Sigmoid colon (tissue), 7 donors: Measurements from ENCODE around the gene TAX1BP3. TPM values are rescaled to one million over a fixed set of nuclear protein-coding genes. Genes with fewer than 3 reads are reported as not detected.

Experiments
- DNase-seq: peaks from one replicate; pipeline ENCODE4 v3.0.0-alpha.2; 2019
- H3K27ac ChIP-seq, 4 donors: fragments of 200-600 bp; sonication (generic); one replicate each; pipeline ENCODE4 v1.5.1; 2016 to 2019; ENCODE audit warnings: mild to moderate bottlenecking in 1 of 4
- H3K27me3 ChIP-seq, 3 donors: fragments of 200-600 bp; sonication (generic); one replicate each; pipeline ENCODE4 v1.5.1; 2019; ENCODE audit warnings: mild to moderate bottlenecking in 1 of 3
- H3K36me3 ChIP-seq, 4 donors: fragments of 200-600 bp; sonication (generic); one replicate each; pipeline ENCODE4 v1.5.1; 2016 to 2019
- H3K4me1 ChIP-seq, 4 donors: fragments of 200-600 bp; sonication (generic); one replicate each; pipeline ENCODE4 v1.5.1; 2017 to 2019
- H3K4me3 ChIP-seq, 4 donors: fragments of 200-600 bp; sonication (generic); one replicate each; pipeline ENCODE4 v1.5.1; 2017 to 2019; ENCODE audit warnings: mild to moderate bottlenecking in 2 of 4, moderate library complexity in 1 of 4
- H3K9me3 ChIP-seq, 4 donors: fragments of 200-600 bp in 3 of 4; sonication (generic) in 3 of 4; one replicate each; pipeline versions ENCODE4 v1.5.1 to v1.6.1; 2013 to 2019
- CTCF ChIP-seq, 4 experiments: fragments of 450-650 bp in 3 of 4; fragments of 200-600 bp in 1 of 4; IDR thresholded peaks; one replicate each; pipeline ENCODE4 v1.5.1; 2016 to 2019; ENCODE audit warnings: antibody characterized with exemption in 4 of 4, mild to moderate bottlenecking in 3 of 4, moderate library complexity in 2 of 4
- EP300 ChIP-seq, 4 donors: sonication (generic); formaldehyde crosslinking; IDR thresholded peaks; one replicate each; pipeline ENCODE4 v1.6.1; 2017; ENCODE audit warnings: antibody characterized with exemption in 4 of 4
- POLR2A ChIP-seq, 2 donors: fragments of 450-650 bp; IDR thresholded peaks; one replicate each; pipeline ENCODE4 v1.6.1; 2016; ENCODE audit warnings: antibody characterized with exemption in 2 of 2, mild to moderate bottlenecking in 2 of 2, moderate library complexity in 2 of 2
- POLR2AphosphoS5 ChIP-seq, 4 donors: sonication (generic); formaldehyde crosslinking; IDR thresholded peaks; one replicate each; pipeline ENCODE4 v1.6.1; 2017; ENCODE audit warnings: antibody characterized with exemption in 4 of 4
- WGBS, 2 donors: extraction: QIAGEN DNeasy Blood & Tissue Kit; methylation state at CpG; one replicate each; pipeline ENCODE4 v1.1.7; 2013; 5-methylcytosine and 5-hydroxymethylcytosine counted together
- intact Hi-C: fragments of 100-400 bp; cut with DNase I; formaldehyde crosslinking; loops from one replicate; pipeline ENCODE4 v1.15.1; 2023
- polyA plus RNA-seq, 3 donors: library from polyadenylated mRNA; stranded (reverse); fragments of 200-250 nt; gene quantifications; one replicate each; pipeline ENCODE4 v1.2.3, GENCODE V29; 2013
- total RNA-seq, 4 donors: library from RNA; depleted of rRNA; stranded (reverse); fragments of >200 nt; gene quantifications; one replicate each; pipeline ENCODE4 v1.1.0, GENCODE V29; 2016
- donor health status: healthy with polysubstance abuse.
- donor health status: Bipolar disorder and iron deficiency.
- donor health status: healthy.

The TAX1BP3 gene
- total and polyA plus RNA-seq, 7 donors: 58.1 to 363 (median 92.0) TPM

- H3K4me1 ChIP-seq: peaks cover 0 to 31% (median 27%) of the 10 kb centered on the region in 4 donors
- no peaks in the 10 kb centered on the region for H3K27me3 ChIP-seq
- TF ChIP-seq EP300 (IDR thresholded peaks at IDR 0.05) (no peak), POLR2A (IDR thresholded peaks at IDR 0.05) (no peak), CTCF (IDR thresholded peaks at IDR 0.05) (no peak), POLR2AphosphoS5 (IDR thresholded peaks at IDR 0.05) (no peak)
- intact Hi-C loops: no loop called here
- H3K36me3 ChIP-seq: no peaks in the 10 kb centered on the region
- no peak for DNase-seq
- no peak overlapping the region for H3K4me3 ChIP-seq
- H3K9me3 ChIP-seq: no peaks in the 10 kb centered on the region
- H3K27ac ChIP-seq: no peak overlapping the region
- 84 to 90% methylated on average over 11 of the region's 11 CpGs for WGBS, 2 donors
Observed at GRCh38 chr17:3655766-3656165, 12.6 kb downstream of the TAX1BP3 start.

- no peaks in the 10 kb centered on the region for H3K27me3 ChIP-seq
- no peak overlapping the region for H3K4me3 ChIP-seq
- no peaks in the 10 kb centered on the region for H3K9me3 ChIP-seq
- peaks cover 0 to 40% (median 3%) of the 10 kb centered on the region in 4 donors for H3K36me3 ChIP-seq
- no peak overlapping the region for H3K27ac ChIP-seq
- 62 to 71% methylated on average over 20 of the region's 20 CpGs for WGBS, 2 donors
- intact Hi-C loops: no loop called here
- TF ChIP-seq POLR2A (IDR thresholded peaks at IDR 0.05): no peak
- TF ChIP-seq EP300 (IDR thresholded peaks at IDR 0.05): no peak
- TF ChIP-seq POLR2AphosphoS5 (IDR thresholded peaks at IDR 0.05): no peak
- TF ChIP-seq CTCF (IDR thresholded peaks at IDR 0.05): peak in 1 of 4 experiments; percentile 25
- no peaks in the 10 kb centered on the region for H3K4me1 ChIP-seq
- no peak for DNase-seq
Observed at GRCh38 chr17:3647769-3648555, 20.4 kb downstream of the TAX1BP3 start.

- 76 to 85% methylated on average over 12 of the region's 12 CpGs for WGBS, 2 donors
- intact Hi-C loops: no loop called here
- Histone ChIP-seq H3K9me3 (no peaks in the 10 kb centered on the region), H3K4me3 (no peak overlapping the region), H3K4me1 (no peaks in the 10 kb centered on the region), H3K36me3 (peaks cover 0 to 44% (median 3%) of the 10 kb centered on the region in 4 donors), H3K27ac (no peak overlapping the region), H3K27me3 (no peaks in the 10 kb centered on the region)
- DNase-seq: no peak
- no peak for TF ChIP-seq CTCF (IDR thresholded peaks at IDR 0.05)
- TF ChIP-seq POLR2AphosphoS5 (IDR thresholded peaks at IDR 0.05): no peak
- no peak for TF ChIP-seq EP300 (IDR thresholded peaks at IDR 0.05)
- TF ChIP-seq POLR2A (IDR thresholded peaks at IDR 0.05): no peak
Observed at GRCh38 chr17:3647251-3647650, 21.1 kb downstream of the TAX1BP3 start.

GRCh38 chr17:3645310-3645709 is 23.1 kb downstream of the TAX1BP3 start:
- Histone ChIP-seq H3K9me3 (no peaks in the 10 kb centered on the region), H3K27me3 (no peaks in the 10 kb centered on the region), H3K27ac (no peak overlapping the region), H3K4me1 (no peaks in the 10 kb centered on the region), H3K4me3 (no peak overlapping the region), H3K36me3 (peaks cover 0 to 49% (median 3%) of the 10 kb centered on the region in 4 donors)
- no peak for TF ChIP-seq EP300 (IDR thresholded peaks at IDR 0.05)
- no peak for TF ChIP-seq POLR2AphosphoS5 (IDR thresholded peaks at IDR 0.05)
- no peak for TF ChIP-seq POLR2A (IDR thresholded peaks at IDR 0.05)
- TF ChIP-seq CTCF (IDR thresholded peaks at IDR 0.05): no peak
- 56 to 79% methylated on average over 5 of the region's 5 CpGs for WGBS, 2 donors
- DNase-seq: no peak
- intact Hi-C loops: no loop called here
